Measurements from ENCODE around the gene PRODH.
"Not testable (repeated sequence)": the region's sequence is repeated elsewhere in the genome, so short reads cannot be mapped to it uniquely, and the experiment has no call there.

PRODH gene

DNA sequence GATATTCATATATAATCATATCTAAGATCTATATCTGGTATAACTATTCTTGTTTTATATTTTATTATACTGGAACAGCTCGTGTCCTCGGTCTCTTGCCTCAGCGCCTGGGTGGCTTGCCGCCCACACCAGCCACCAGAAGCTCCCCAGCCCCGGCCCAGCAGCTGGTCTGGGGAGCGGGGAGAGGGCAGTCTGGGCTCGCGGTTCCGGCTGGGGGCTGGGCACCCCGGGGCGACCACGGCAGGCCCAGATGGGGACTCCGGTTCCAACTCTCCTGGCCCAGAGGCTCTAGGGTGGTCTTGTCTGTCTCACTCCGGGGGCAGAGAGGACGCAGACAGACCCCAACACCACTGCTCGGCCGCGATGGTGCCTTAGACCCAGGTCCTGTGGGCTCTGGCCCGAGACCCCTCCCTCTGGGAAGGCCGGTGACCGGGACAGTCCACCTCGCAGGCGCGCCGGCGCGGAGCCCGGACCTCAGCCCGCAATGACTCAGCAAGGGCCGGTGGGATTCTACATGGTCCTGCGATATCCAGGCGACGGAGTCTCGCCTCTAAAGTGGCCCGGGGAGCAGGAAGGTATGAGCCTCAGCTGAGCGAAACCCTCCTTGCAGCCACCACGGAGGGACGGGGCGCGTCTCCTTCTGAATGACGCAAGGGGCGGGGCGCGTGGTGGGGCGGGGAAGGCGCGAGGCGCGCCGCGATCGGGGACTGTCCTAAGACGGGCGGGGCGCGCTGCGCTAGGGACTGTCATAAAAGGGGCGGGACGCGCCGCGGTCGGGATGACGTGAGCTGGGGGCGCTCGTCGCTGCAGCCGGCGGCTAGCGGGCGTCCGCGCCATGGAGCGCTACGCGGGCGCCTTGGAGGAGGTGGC, 30.3 kb downstream of the PRODH start, which contains the start of gene DGCR6:
DGCR6 (plus strand) TSS at position 781 of the 870 bp plus-strand sequence; CDS start at position 836, 55 bp downstream.
- DNase-seq (ENCODE audit: low read depth) = no peak

DNA sequence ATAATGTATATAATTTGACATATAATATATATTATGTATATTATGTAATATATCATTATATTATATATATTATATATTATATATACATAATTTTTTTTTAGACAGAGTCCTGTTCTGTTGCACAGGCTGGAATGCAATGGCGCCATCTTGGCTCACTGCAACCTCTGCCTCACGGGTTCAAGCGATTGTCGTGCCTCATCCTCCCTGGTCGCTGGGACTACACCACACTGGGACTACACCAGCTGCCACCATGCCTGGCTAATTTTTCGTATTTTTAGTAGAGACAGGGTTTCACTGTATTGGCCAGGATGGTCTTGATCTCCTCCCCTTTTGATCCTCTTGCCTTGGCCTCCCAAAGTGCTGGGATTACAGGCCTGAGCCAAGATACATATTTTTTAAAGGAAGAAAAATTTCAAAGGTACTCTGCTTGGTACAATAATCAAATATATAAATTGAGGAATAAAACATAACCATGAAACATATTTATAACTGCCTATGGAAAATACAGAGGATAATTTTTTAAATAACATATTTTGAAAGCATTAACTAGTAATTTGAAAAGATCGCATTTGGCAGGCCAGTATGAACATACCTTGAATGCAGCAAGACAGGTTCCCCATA, 39.9 kb downstream of the PRODH start:
- DNase-seq (ENCODE audit: low read depth) = not testable (repeated sequence)

DNA sequence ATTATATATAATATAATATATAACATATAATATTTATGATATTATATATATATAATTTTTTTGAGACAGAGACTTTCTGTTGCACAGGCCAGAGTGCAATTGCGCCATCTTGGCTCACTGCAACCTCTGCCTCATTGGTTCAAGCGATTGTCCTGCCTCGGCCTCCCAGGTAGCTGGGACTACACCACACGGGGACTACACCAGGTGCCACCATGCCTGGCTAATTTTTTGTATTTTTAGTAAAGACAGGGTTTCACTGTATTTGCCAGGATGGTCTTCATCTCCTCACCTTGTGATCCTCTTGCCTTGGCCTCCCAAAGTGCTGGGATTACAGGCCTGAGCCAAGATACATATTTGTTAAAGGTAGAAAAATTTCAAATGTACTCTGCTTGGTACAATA, 42.3 kb downstream of the PRODH start:
- not testable (repeated sequence) for DNase-seq (ENCODE audit: low read depth)

DNA sequence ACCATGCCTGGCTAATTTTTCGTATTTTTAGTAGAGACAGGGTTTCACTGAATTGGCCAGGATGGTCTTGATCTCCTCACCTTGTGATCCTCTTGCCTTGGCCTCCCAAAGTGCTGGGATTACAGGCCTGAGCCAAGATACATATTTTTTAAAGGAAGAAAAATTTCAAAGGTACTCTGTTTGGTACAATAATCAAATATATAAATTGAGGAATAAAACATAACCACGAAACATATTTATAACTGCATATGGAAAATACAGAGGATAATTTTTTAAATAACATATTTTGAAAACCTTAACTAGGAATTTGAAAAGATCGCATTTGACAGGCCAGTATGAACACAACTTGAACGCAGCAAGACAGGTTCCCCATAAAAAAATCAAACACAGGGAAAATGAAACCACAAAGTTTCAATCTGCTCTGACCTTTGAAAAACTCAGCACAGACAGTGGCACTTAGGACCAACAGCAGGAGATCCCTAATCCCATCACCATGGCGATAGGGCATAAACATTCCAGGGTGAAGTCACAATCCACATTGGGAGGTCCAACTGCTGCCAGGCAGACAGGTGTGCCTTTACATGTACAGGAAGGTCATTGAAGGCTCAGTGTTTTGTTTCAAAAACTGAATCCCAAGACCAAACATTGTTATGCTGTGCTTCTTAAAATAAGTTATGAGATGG, 45.4 kb downstream of the PRODH start:
- not testable (repeated sequence) for DNase-seq (ENCODE audit: low read depth)

DNA sequence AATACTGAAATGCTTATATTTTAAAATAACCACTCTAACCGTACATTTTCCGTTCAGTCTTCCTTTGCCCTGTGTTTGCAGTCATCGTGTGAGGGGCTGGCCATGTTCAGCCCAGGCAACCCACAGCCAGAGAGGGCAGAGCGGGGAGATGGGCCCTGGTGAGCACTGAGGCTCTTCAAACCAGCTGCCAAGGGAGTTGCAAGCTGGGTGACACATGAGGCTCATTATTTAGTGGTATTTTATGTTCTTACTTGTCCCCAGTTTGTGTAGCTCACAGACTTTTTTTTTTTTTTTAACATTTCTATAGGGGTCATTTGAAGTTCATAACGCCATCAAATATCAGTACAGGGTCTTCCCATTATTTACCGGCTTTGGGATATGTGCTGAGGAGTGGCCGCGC, 48.0 kb downstream of the PRODH start:
- DNase-seq (ENCODE audit: low read depth) = no peak

DNA sequence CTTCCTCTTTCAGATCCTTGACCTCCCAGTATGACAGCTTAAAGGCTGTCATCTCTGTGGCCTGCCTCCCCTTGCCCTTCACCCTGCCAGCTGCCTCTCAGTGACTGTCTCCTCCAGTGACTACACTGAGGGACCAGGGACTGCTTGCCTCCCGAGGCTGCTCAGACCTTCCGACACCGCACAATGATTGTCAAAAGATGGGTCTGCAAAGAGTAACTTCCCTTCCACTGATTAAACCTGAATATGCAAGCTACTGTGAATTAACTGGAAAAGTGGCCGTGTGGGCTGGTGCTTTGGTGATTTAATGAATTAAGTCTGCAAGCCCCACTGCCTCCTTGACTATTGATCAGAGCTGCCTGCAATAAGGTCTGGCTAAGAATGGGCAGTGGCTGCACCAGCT, 51.6 kb downstream of the PRODH start:
- DNase-seq (ENCODE audit: low read depth) = not testable (repeated sequence)

DNA sequence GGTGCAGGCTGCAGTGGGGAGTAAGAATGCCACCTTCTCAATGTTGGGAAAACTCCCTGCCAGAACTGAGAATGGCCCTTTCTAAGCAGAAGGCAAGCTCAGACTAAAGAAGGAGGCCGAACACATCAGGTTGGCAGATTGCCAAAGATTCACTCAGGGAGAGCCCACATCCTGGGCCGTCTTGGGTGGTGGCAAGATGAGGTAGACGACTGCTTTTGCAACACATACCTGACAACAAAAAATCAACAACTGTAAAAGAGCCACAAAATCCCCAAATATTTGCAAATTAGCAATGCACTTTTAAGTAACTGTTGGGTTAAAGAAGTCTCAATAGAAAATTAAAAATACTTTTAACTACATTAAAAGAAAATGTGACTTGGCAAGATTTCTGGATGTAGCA, 54.8 kb downstream of the PRODH start:
- DNase-seq (ENCODE audit: low read depth) = not testable (repeated sequence)

Measured in stromal cell of bone marrow (primary cell).